ENCODE results near the gene ZFYVE1. TPM values are rescaled to one million over a fixed set of nuclear protein-coding genes. Genes with fewer than 3 reads are reported as not detected.

The ZFYVE1 gene
- total and polyA plus RNA-seq, 2 donors (not counting 3 experiments of a cell fraction or from before 2014, with no cell fraction given) = 27.3 to 29.2 TPM

- BruUV-seq (replicated peaks) = no TSS peak
- no peak for DNase-seq (ENCODE audit: low read depth, low spot score)
- no peak overlapping the region for H3K9ac ChIP-seq (replicated peaks; ENCODE audit: extremely low read depth, insufficient read depth, low read length)
Measured at GRCh38 chr14:73003681-73004080, 23.2 kb downstream of the ZFYVE1 start.

More at GRCh38 chr14:73003681-73004080, 23.2 kb downstream of the ZFYVE1 start:
- Histone ChIP-seq H3K27me3 (ENCODE audit: control insufficient read depth in 2 of 2, insufficient read depth in 2 of 2, low read length in 2 of 2) (no peaks in the 10 kb centered on the region), H2AFZ (ENCODE audit: low read depth, low read length) (no peak overlapping the region), H3K36me3 (ENCODE audit: control insufficient read depth in 2 of 2, extremely low read depth in 1 of 2, insufficient read depth in 2 of 2, low read length in 2 of 2) (peaks cover 2 to 4% of the 10 kb centered on the region in 2 experiments), H3K9me1 (replicated peaks; ENCODE audit: control insufficient read depth, extremely low read depth, insufficient read depth, low read length) (no peaks in the 10 kb centered on the region), H3K4me2 (ENCODE audit: insufficient read depth, low read length) (no peak overlapping the region), H3K79me2 (ENCODE audit: control insufficient read depth, insufficient read depth, low read length) (peaks cover 5% of the 10 kb centered on the region), H3K9me3 (replicated peaks; ENCODE audit: control insufficient read depth, insufficient read depth, low read length) (no peaks in the 10 kb centered on the region), H3K4me3 (replicated peaks in 1 of 3; ENCODE audit: insufficient read depth in 1 of 3, low read depth in 1 of 3, low read length in 3 of 3) (no peak overlapping the region), H3K4me1 (ENCODE audit: control insufficient read depth, extremely low read depth, insufficient read depth, low read length) (no peaks in the 10 kb centered on the region), H3K27ac (ENCODE audit: insufficient read depth, low read depth, low read length) (no peak overlapping the region), H4K20me1 (replicated peaks; ENCODE audit: control insufficient read depth, extremely low read depth, insufficient read depth, low read length) (peaks cover 5% of the 10 kb centered on the region)
- FAIRE-seq = no peak
- TF ChIP-seq POLR2A (IDR thresholded peaks at IDR 0.05; ENCODE audit: low read depth, low read length) (no peak), CTCF (IDR thresholded peaks at IDR 0.05; ENCODE audit: extremely low read depth in 1 of 2, insufficient read depth in 1 of 2, low read depth in 1 of 2, low read length in 2 of 2) (no peak), FOS (IDR thresholded peaks at IDR 0.05; ENCODE audit: borderline replicate concordance, insufficient read depth, low read length) (no peak), MYC (IDR thresholded peaks at IDR 0.05; ENCODE audit: low read depth, low read length) (no peak), MAX (IDR thresholded peaks at IDR 0.05; ENCODE audit: insufficient read depth, insufficient read length) (no peak), GATA2 (IDR thresholded peaks at IDR 0.05; ENCODE audit: insufficient read depth, insufficient read length, low read depth, low read length) (no peak), JUN (IDR thresholded peaks at IDR 0.05; ENCODE audit: borderline replicate concordance, insufficient read depth, insufficient read length, low read depth) (no peak), EZH2 (IDR thresholded peaks at IDR 0.05; ENCODE audit: borderline replicate concordance, low read depth, low read length, severe bottlenecking) (no peak), POLR2AphosphoS5 (IDR thresholded peaks at IDR 0.05; ENCODE audit: insufficient read depth, low read depth, low read length) (no peak)
- dilution Hi-C loops (cut with MboI; ENCODE audit: extremely low pct_ligation_motif_present, low sequenced_read_pairs) = no loop called here
- POLR2A ChIA-PET = no interaction called here
- intact Hi-C loops (cut with micrococcal nuclease) = no loop called here
- CTCF ChIA-PET = no interaction called here
